Esophagus muscularis mucosa (tissue), 4 donors: Measurements from ENCODE around the gene CEP112. TPM values are rescaled to one million over a fixed set of nuclear protein-coding genes. Genes with fewer than 3 reads are reported as not detected.

ENCODE experiments used
- DNase-seq: peaks from one replicate; pipeline ENCODE4 v3.0.0-alpha.2; 2017; ENCODE audit errors: extremely low spot score
- H3K27ac ChIP-seq, 4 donors: fragments of 200-600 bp; sonication (generic); replicated peaks in 1 of 4; 1 replicate in 3 of 4; 2 replicates in 1 of 4; pipeline ENCODE4 v1.5.1; 2016 to 2019; ENCODE audit warnings: mild to moderate bottlenecking in 1 of 4
- H3K27me3 ChIP-seq, 4 donors: fragments of 200-600 bp; sonication (generic); one replicate each; pipeline versions ENCODE4 v1.5.1 to v1.6.0; 2016 to 2019
- H3K36me3 ChIP-seq, 4 donors: fragments of 200-600 bp; sonication (generic); one replicate each; pipeline ENCODE4 v1.5.1; 2016 to 2019
- H3K4me1 ChIP-seq, 4 donors: fragments of 200-600 bp; sonication (generic); one replicate each; pipeline ENCODE4 v1.5.1; 2016 to 2019
- H3K4me3 ChIP-seq, 4 donors: fragments of 200-600 bp; sonication (generic); 1 replicate in 2 of 4; 2 replicates in 2 of 4; pipeline ENCODE4 v1.5.1; 2016 to 2019; ENCODE audit warnings: mild to moderate bottlenecking in 4 of 4, moderate library complexity in 1 of 4
- H3K9me3 ChIP-seq, 4 donors: fragments of 200-600 bp; sonication (generic); 1 replicate in 3 of 4; 2 replicates in 1 of 4; pipeline ENCODE4 v1.5.1; 2016 to 2019
- CTCF ChIP-seq, 3 experiments: fragments of 200-600 bp in 2 of 3; fragments of 450-650 bp in 1 of 3; sonication (generic) in 2 of 3; IDR thresholded peaks; one replicate each; pipeline ENCODE4 v1.5.1; 2017 to 2019; ENCODE audit warnings: antibody characterized with exemption in 3 of 3, mild to moderate bottlenecking in 2 of 3, moderate library complexity in 1 of 3
- EP300 ChIP-seq: sonication (generic); formaldehyde crosslinking; IDR thresholded peaks from one replicate; pipeline ENCODE4 v1.6.1; 2017; ENCODE audit warnings: antibody characterized with exemption
- POLR2A ChIP-seq: fragments of 450-650 bp; IDR thresholded peaks from one replicate; pipeline ENCODE4 v1.6.1; 2017; ENCODE audit warnings: antibody characterized with exemption, moderate library complexity, mild to moderate bottlenecking, low read depth
- POLR2AphosphoS5 ChIP-seq, 2 donors: sonication (generic); formaldehyde crosslinking; IDR thresholded peaks; one replicate each; pipeline ENCODE4 v1.6.1; 2017; ENCODE audit warnings: antibody characterized with exemption in 2 of 2
- WGBS: methylation state at CpG from one replicate; pipeline ENCODE4 v1.1.5; 2018; 5-methylcytosine and 5-hydroxymethylcytosine counted together
- intact Hi-C: fragments of 100-400 bp; cut with DNase I; formaldehyde crosslinking; loops from one replicate; pipeline ENCODE4 v1.15.1; 2023
- total RNA-seq, 4 donors: library from RNA; depleted of rRNA; stranded (reverse); fragments of >200 nt; gene quantifications; one replicate each; pipeline versions ENCODE4 v1.1.0 to v1.2.1, GENCODE V29; 2016

CEP112 gene
- total RNA-seq, 4 donors from 2014 or later, result 17.0 to 24.7 (median 23.2) TPM

GRCh38 chr17:65966072-65966695 lies 225.7 kb downstream of the CEP112 start:
- no peak for DNase-seq
- no peak for TF ChIP-seq POLR2AphosphoS5 (IDR thresholded peaks at IDR 0.05)
- TF ChIP-seq POLR2A, result no peak
- no peak for TF ChIP-seq EP300
- no peak for TF ChIP-seq CTCF (IDR thresholded peaks at IDR 0.05)
- H3K9me3 ChIP-seq, result no peaks in the 10 kb centered on the region
- H3K36me3 ChIP-seq, result no peaks in the 10 kb centered on the region
- no peak overlapping the region for H3K4me3 ChIP-seq
- WGBS, result 96% methylated on average over 2 of the region's 2 CpGs
- H3K4me1 ChIP-seq, result no peaks in the 10 kb centered on the region
- intact Hi-C loops, result no loop called here
- H3K27ac ChIP-seq, result no peak overlapping the region
- H3K27me3 ChIP-seq, result no peaks in the 10 kb centered on the region

GRCh38 chr17:65963179-65963578 lies 228.8 kb downstream of the CEP112 start:
- TF ChIP-seq CTCF (IDR thresholded peaks at IDR 0.05), result no peak
- no peak for TF ChIP-seq POLR2A
- no peak for TF ChIP-seq EP300
- TF ChIP-seq POLR2AphosphoS5 (IDR thresholded peaks at IDR 0.05), result no peak
- Histone ChIP-seq H3K27ac (no peak overlapping the region), H3K4me1 (no peaks in the 10 kb centered on the region), H3K27me3 (no peaks in the 10 kb centered on the region), H3K9me3 (no peaks in the 10 kb centered on the region), H3K36me3 (peaks cover 0 to 16% (median 7%) of the 10 kb centered on the region in 4 donors), H3K4me3 (no peak overlapping the region)
- intact Hi-C loops, result no loop called here
- WGBS, result 95% methylated on average over 3 of the region's 3 CpGs
- DNase-seq, result no peak

- H3K4me3 ChIP-seq, result no peak overlapping the region
- no peak for DNase-seq
- H3K27me3 ChIP-seq, result no peaks in the 10 kb centered on the region
- no peaks in the 10 kb centered on the region for H3K9me3 ChIP-seq
- H3K4me1 ChIP-seq, result no peaks in the 10 kb centered on the region
- no peak for TF ChIP-seq CTCF (IDR thresholded peaks at IDR 0.05)
- no peak for TF ChIP-seq POLR2AphosphoS5 (IDR thresholded peaks at IDR 0.05)
- TF ChIP-seq POLR2A, result no peak
- TF ChIP-seq EP300, result no peak
- no peak overlapping the region for H3K27ac ChIP-seq
- WGBS, result 90% methylated on average over 1 of the region's 3 CpGs
- H3K36me3 ChIP-seq, result peaks cover 0 to 17% (median 7%) of the 10 kb centered on the region in 4 donors
- intact Hi-C loops, result no loop called here
Observed at GRCh38 chr17:65959630-65960029, 232.3 kb downstream of the CEP112 start.

- H3K27me3 ChIP-seq, result no peaks in the 10 kb centered on the region
- no peaks in the 10 kb centered on the region for H3K9me3 ChIP-seq
- no peak overlapping the region for H3K4me3 ChIP-seq
- H3K4me1 ChIP-seq, result no peaks in the 10 kb centered on the region
- no peak overlapping the region for H3K27ac ChIP-seq
- TF ChIP-seq POLR2A, result no peak
- TF ChIP-seq EP300, result no peak
- TF ChIP-seq CTCF (IDR thresholded peaks at IDR 0.05), result no peak
- TF ChIP-seq POLR2AphosphoS5 (IDR thresholded peaks at IDR 0.05), result no peak
- DNase-seq, result no peak
- intact Hi-C loops, result no loop called here
- 92% methylated on average over 1 of the region's 1 CpG for WGBS
- H3K36me3 ChIP-seq, result peaks cover 0 to 17% (median 7%) of the 10 kb centered on the region in 4 donors
Observed at GRCh38 chr17:65956814-65957213, 235.1 kb downstream of the CEP112 start.

GRCh38 chr17:65954148-65954449 lies 237.8 kb downstream of the CEP112 start:
- intact Hi-C loops, result no loop called here
- Histone ChIP-seq H3K4me3 (no peak overlapping the region), H3K27ac (no peak overlapping the region), H3K27me3 (no peaks in the 10 kb centered on the region), H3K9me3 (no peaks in the 10 kb centered on the region), H3K36me3 (peaks cover 0 to 10% (median 3%) of the 10 kb centered on the region in 4 donors), H3K4me1 (no peaks in the 10 kb centered on the region)
- no peak for DNase-seq
- WGBS, result 45% methylated on average over 2 of the region's 2 CpGs
- TF ChIP-seq POLR2A (no peak), CTCF (IDR thresholded peaks at IDR 0.05) (no peak), EP300 (no peak), POLR2AphosphoS5 (IDR thresholded peaks at IDR 0.05) (no peak)
